ENCODE results near the gene PHC2. TPM values are rescaled to one million over a fixed set of nuclear protein-coding genes. Genes with fewer than 3 reads are reported as not detected.

Gene PHC2
- total and polyA plus RNA-seq, 2 of the 13 experiments (the other 11 are each of a cell fraction or from before 2014, with no cell fraction given), result 52.5 to 84.9 TPM

DNA sequence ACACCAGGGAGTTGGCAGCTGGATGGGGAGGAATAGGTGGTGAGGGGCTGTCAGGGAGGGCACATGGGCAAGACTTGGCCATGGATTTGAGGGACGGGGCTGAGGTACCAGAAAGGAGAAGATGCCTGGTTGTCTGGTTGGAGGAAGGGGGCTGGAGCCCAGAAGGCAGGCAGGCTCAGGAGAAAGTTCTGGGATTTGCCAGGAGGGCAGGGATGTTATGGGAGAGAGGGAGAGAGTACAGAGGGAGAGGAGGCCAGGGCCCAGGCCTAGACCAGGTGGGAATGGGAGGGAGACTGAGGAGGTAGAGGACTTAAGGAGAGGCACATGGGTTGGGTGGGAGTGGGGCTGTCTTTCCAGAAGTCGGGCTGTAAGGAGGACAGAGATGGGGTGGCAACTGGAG is 114.3 kb downstream of the PHC2 start:
- no peak for DNase-seq (ENCODE audit: low spot score)
- intact Hi-C loops (cut with micrococcal nuclease; ENCODE audit: unreplicated experiment) (no loop called here), in situ Hi-C loops (cut with HindIII; ENCODE audit: extremely low pct_ligation_motif_present, low pct_unique_long_range_greater_than_20kb) (no loop called here)
- Histone ChIP-seq H3K79me2 (ENCODE audit: insufficient read depth, low read length) (no peaks in the 10 kb centered on the region), H3K27me3 (ENCODE audit: control insufficient read depth in 1 of 2, insufficient read depth in 2 of 2, low read length in 2 of 2) (peaks cover 6 to 35% of the 10 kb centered on the region in 2 experiments), H3K27ac (ENCODE audit: extremely low read length, insufficient read depth, low read length) (no peak overlapping the region), H3K4me3 (replicated peaks in 1 of 3; ENCODE audit: insufficient read depth in 1 of 3, low read depth in 2 of 3, low read length in 3 of 3) (no peak overlapping the region), H2AFZ (ENCODE audit: low read length) (no peak overlapping the region), H4K20me1 (ENCODE audit: insufficient read depth, low read length) (no peaks in the 10 kb centered on the region), H3K9ac (ENCODE audit: insufficient read depth, low read depth, low read length) (no peak overlapping the region), H3K4me2 (ENCODE audit: low read depth, low read length) (no peak overlapping the region), H3K9me3 (ENCODE audit: low read length) (no peaks in the 10 kb centered on the region), H3K4me1 (ENCODE audit: insufficient read depth, low read length) (peaks cover 9% of the 10 kb centered on the region), H3K36me3 (replicated peaks in 1 of 2; ENCODE audit: control insufficient read depth in 1 of 2, insufficient read depth in 2 of 2, low read length in 2 of 2) (no peaks in the 10 kb centered on the region)
- ChIA-PET POLR2A (no interaction called here), CTCF (ENCODE audit: low intra/inter-chr PET ratio, low total read pairs) (no interaction called here)
- no peak for ATAC-seq
- WGBS (ENCODE audit: low lambda C conversion rate), result 0% methylated on average over 2 of the region's 2 CpGs
- no TSS peak for BruUV-seq (replicated peaks)
- FAIRE-seq, result no peak
- TF ChIP-seq ZNF383 (CRISPR knock-in tag; IDR thresholded peaks at IDR 0.05; ENCODE audit: borderline replicate concordance) (no peak), NR2F1 (CRISPR knock-in tag; IDR thresholded peaks at IDR 0.05) (no peak), ZNF619 (CRISPR knock-in tag; IDR thresholded peaks at IDR 0.05) (no peak), ZNF772 (CRISPR knock-in tag; IDR thresholded peaks at IDR 0.05) (no peak), KDM3A (CRISPR knock-in tag; IDR thresholded peaks at IDR 0.05; ENCODE audit: low read depth) (no peak), ZNF577 (CRISPR knock-in tag; IDR thresholded peaks at IDR 0.05; ENCODE audit: borderline replicate concordance, low read depth) (no peak), PRPF4 (IDR thresholded peaks at IDR 0.05; ENCODE audit: low read depth, low read length, poor library complexity, severe bottlenecking) (no peak), TBX3 (IDR thresholded peaks at IDR 0.05; ENCODE audit: borderline replicate concordance) (no peak), NFAT5 (CRISPR knock-in tag; IDR thresholded peaks at IDR 0.05) (no peak), TEAD2 (CRISPR knock-in tag; IDR thresholded peaks at IDR 0.05) (no peak), FOXA3 (CRISPR knock-in tag; IDR thresholded peaks at IDR 0.05) (no peak), REXO4 (CRISPR knock-in tag; IDR thresholded peaks at IDR 0.05; ENCODE audit: borderline replicate concordance) (no peak), SNRNP70 (IDR thresholded peaks at IDR 0.05; ENCODE audit: low read depth, low read length) (no peak), ZBTB7A (CRISPR knock-in tag; IDR thresholded peaks at IDR 0.05) (no peak), CCAR2 (optimal IDR thresholded peaks at IDR 0.05; ENCODE audit: low read depth, low read length) (no peak)
- TF ChIP-seq, protein P1, sequence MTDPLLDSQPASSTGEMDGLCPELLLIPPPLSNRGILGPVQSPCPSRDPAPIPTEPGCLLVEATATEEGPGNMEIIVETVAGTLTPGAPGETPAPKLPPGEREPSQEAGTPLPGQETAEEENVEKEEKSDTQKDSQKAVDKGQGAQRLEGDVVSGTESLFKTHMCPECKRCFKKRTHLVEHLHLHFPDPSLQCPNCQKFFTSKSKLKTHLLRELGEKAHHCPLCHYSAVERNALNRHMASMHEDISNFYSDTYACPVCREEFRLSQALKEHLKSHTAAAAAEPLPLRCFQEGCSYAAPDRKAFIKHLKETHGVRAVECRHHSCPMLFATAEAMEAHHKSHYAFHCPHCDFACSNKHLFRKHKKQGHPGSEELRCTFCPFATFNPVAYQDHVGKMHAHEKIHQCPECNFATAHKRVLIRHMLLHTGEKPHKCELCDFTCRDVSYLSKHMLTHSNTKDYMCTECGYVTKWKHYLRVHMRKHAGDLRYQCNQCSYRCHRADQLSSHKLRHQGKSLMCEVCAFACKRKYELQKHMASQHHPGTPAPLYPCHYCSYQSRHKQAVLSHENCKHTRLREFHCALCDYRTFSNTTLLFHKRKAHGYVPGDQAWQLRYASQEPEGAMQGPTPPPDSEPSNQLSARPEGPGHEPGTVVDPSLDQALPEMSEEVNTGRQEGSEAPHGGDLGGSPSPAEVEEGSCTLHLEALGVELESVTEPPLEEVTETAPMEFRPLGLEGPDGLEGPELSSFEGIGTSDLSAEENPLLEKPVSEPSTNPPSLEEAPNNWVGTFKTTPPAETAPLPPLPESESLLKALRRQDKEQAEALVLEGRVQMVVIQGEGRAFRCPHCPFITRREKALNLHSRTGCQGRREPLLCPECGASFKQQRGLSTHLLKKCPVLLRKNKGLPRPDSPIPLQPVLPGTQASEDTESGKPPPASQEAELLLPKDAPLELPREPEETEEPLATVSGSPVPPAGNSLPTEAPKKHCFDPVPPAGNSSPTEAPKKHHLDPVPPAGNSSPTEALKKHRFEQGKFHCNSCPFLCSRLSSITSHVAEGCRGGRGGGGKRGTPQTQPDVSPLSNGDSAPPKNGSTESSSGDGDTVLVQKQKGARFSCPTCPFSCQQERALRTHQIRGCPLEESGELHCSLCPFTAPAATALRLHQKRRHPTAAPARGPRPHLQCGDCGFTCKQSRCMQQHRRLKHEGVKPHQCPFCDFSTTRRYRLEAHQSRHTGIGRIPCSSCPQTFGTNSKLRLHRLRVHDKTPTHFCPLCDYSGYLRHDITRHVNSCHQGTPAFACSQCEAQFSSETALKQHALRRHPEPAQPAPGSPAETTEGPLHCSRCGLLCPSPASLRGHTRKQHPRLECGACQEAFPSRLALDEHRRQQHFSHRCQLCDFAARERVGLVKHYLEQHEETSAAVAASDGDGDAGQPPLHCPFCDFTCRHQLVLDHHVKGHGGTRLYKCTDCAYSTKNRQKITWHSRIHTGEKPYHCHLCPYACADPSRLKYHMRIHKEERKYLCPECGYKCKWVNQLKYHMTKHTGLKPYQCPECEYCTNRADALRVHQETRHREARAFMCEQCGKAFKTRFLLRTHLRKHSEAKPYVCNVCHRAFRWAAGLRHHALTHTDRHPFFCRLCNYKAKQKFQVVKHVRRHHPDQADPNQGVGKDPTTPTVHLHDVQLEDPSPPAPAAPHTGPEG (CRISPR knock-in tag; IDR thresholded peaks at IDR 0.05), result no peak

Measured in HepG2 (cell line).